Esophagus muscularis mucosa (tissue), 4 donors: ENCODE data around the gene FCSK. TPM values are rescaled to one million over a fixed set of nuclear protein-coding genes. Genes with fewer than 3 reads are reported as not detected.
A peak's percentile ranks its signal among the peaks of the same experiment; 100 is the strongest.

Source experiments
- DNase-seq: peaks from one replicate; pipeline ENCODE4 v3.0.0-alpha.2; 2017; ENCODE audit errors: extremely low spot score
- H3K27ac ChIP-seq, 4 donors: fragments of 200-600 bp; sonication (generic); replicated peaks in 1 of 4; 1 replicate in 3 of 4; 2 replicates in 1 of 4; pipeline ENCODE4 v1.5.1; 2016 to 2019; ENCODE audit warnings: mild to moderate bottlenecking in 1 of 4
- H3K27me3 ChIP-seq, 4 donors: fragments of 200-600 bp; sonication (generic); one replicate each; pipeline versions ENCODE4 v1.5.1 to v1.6.0; 2016 to 2019
- H3K36me3 ChIP-seq, 4 donors: fragments of 200-600 bp; sonication (generic); one replicate each; pipeline ENCODE4 v1.5.1; 2016 to 2019
- H3K4me1 ChIP-seq, 4 donors: fragments of 200-600 bp; sonication (generic); one replicate each; pipeline ENCODE4 v1.5.1; 2016 to 2019
- H3K4me3 ChIP-seq, 4 donors: fragments of 200-600 bp; sonication (generic); 1 replicate in 2 of 4; 2 replicates in 2 of 4; pipeline ENCODE4 v1.5.1; 2016 to 2019; ENCODE audit warnings: mild to moderate bottlenecking in 4 of 4, moderate library complexity in 1 of 4
- H3K9me3 ChIP-seq, 4 donors: fragments of 200-600 bp; sonication (generic); 1 replicate in 3 of 4; 2 replicates in 1 of 4; pipeline ENCODE4 v1.5.1; 2016 to 2019
- EP300 ChIP-seq: sonication (generic); formaldehyde crosslinking; IDR thresholded peaks from one replicate; pipeline ENCODE4 v1.6.1; 2017; ENCODE audit warnings: antibody characterized with exemption
- POLR2A ChIP-seq: fragments of 450-650 bp; IDR thresholded peaks from one replicate; pipeline ENCODE4 v1.6.1; 2017; ENCODE audit warnings: antibody characterized with exemption, moderate library complexity, mild to moderate bottlenecking, low read depth
- POLR2AphosphoS5 ChIP-seq, 2 donors: sonication (generic); formaldehyde crosslinking; IDR thresholded peaks; one replicate each; pipeline ENCODE4 v1.6.1; 2017; ENCODE audit warnings: antibody characterized with exemption in 2 of 2
- WGBS: methylation state at CpG from one replicate; pipeline ENCODE4 v1.1.5; 2018; 5-methylcytosine and 5-hydroxymethylcytosine counted together
- intact Hi-C: fragments of 100-400 bp; cut with DNase I; formaldehyde crosslinking; loops from one replicate; pipeline ENCODE4 v1.15.1; 2023
- total RNA-seq, 4 donors: library from RNA; depleted of rRNA; stranded (reverse); fragments of >200 nt; gene quantifications; one replicate each; pipeline versions ENCODE4 v1.1.0 to v1.2.1, GENCODE V29; 2016
- TF ChIP-seq, protein P1 (sequence below), 3 experiments: fragments of 200-600 bp in 2 of 3; fragments of 450-650 bp in 1 of 3; sonication (generic) in 2 of 3; IDR thresholded peaks; one replicate each; pipeline ENCODE4 v1.5.1; 2017 to 2019; ENCODE audit warnings: antibody characterized with exemption in 3 of 3, mild to moderate bottlenecking in 2 of 3, moderate library complexity in 1 of 3

Gene FCSK
- total RNA-seq, 4 donors from 2014 or later = 8.3 to 13.7 (median 12.3) TPM

DNA sequence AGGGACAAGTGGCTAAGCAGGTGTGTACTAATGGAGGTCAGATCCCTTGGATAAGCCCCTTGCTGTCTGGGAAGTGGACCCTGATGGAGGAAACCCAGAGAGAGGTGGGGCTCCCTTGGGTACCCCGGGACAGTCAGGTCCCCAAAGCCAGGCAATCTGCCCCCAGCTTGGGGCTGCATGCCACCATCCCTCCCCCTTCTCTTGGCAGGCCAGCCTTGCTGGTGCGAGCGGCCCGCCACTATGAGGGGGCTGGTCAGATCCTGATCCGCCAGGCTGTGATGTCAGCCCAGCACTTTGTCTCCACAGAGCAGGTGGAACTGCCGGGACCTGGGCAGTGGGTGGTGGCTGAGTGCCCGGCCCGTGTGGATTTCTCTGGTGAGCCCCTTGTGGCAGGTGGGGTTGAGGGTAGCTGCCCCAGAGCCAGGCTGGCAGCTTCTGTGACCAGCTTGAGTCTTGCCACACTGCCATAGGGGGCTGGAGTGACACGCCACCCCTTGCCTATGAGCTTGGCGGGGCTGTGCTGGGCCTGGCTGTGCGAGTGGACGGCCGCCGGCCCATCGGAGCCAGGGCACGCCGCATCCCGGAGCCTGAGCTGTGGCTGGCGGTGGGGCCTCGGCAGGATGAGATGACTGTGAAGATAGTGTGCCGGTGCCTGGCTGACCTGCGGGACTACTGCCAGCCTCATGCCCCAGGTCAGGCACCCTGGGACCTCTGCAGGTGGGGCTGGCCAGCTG lies 20.1 kb downstream of the FCSK start:
- Histone ChIP-seq H3K4me1 (peaks cover 14 to 26% (median 21%) of the 10 kb centered on the region in 4 donors), H3K4me3 (no peak overlapping the region), H3K9me3 (no peaks in the 10 kb centered on the region), H3K36me3 (peaks cover 19 to 89% (median 62%) of the 10 kb centered on the region in 4 donors), H3K27ac (no peak overlapping the region), H3K27me3 (no peaks in the 10 kb centered on the region)
- DNase-seq = no peak
- no peak for TF ChIP-seq EP300
- no peak for TF ChIP-seq POLR2AphosphoS5 (IDR thresholded peaks at IDR 0.05)
- TF ChIP-seq, protein P1, sequence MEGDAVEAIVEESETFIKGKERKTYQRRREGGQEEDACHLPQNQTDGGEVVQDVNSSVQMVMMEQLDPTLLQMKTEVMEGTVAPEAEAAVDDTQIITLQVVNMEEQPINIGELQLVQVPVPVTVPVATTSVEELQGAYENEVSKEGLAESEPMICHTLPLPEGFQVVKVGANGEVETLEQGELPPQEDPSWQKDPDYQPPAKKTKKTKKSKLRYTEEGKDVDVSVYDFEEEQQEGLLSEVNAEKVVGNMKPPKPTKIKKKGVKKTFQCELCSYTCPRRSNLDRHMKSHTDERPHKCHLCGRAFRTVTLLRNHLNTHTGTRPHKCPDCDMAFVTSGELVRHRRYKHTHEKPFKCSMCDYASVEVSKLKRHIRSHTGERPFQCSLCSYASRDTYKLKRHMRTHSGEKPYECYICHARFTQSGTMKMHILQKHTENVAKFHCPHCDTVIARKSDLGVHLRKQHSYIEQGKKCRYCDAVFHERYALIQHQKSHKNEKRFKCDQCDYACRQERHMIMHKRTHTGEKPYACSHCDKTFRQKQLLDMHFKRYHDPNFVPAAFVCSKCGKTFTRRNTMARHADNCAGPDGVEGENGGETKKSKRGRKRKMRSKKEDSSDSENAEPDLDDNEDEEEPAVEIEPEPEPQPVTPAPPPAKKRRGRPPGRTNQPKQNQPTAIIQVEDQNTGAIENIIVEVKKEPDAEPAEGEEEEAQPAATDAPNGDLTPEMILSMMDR (IDR thresholded peaks at IDR 0.05) = no peak
- no peak for TF ChIP-seq POLR2A
- WGBS = 90% methylated on average over 13 of the region's 22 CpGs
- intact Hi-C loops = no loop called here

- 79% methylated on average over 8 of the region's 24 CpGs for WGBS
- Histone ChIP-seq H3K4me3 (no peak overlapping the region), H3K4me1 (peaks cover 20 to 31% (median 23%) of the 10 kb centered on the region in 4 donors), H3K36me3 (peaks cover 24 to 91% (median 67%) of the 10 kb centered on the region in 4 donors), H3K9me3 (no peaks in the 10 kb centered on the region), H3K27me3 (no peaks in the 10 kb centered on the region), H3K27ac (no peak overlapping the region)
- intact Hi-C loops = no loop called here
- TF ChIP-seq, protein P1 (IDR thresholded peaks at IDR 0.05) = no peak
- TF ChIP-seq POLR2A (no peak), POLR2AphosphoS5 (IDR thresholded peaks at IDR 0.05) (no peak), EP300 (no peak)
- no peak for DNase-seq
Observed at GRCh38 chr16:70475054-70475871, 20.9 kb downstream of the FCSK start.

DNA sequence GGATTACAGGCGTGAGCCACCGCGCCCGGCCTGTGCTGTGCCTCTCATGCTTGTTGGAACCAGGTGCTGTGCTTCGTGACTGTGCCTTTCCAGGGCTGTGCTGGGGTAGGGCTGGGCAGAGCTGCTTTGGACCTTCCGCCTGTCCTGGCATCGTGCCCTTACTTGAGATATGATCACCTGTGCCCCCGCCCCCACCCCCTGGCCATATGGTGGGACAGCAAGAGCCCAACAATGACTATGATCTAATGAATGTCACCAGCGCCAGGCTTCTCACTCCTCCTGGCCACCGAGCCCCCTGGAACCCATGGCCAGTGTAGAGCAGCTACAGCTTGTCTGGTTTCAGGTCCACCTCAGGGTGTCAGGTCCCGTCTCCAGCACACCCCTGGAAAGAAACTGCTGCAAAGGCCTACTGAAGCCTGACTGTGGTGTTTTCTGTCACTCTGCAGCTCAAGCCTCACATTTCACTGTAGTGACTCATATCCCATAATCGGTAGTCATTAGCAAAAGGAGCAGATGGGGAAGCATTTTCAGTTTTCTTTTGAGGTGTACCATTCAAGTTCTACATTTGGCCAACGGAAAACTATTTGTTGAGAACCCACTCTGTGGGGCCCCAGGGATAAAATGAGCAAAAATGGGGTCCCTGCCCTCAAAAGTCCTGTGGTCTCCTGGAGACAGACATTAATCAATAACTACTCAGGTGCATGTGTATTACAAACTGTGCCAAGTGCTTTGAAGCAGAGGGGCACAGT lies 22.1 kb downstream of the FCSK start:
- TF ChIP-seq, protein P1 (IDR thresholded peaks at IDR 0.05) = no peak
- TF ChIP-seq POLR2AphosphoS5 (IDR thresholded peaks at IDR 0.05) (no peak), EP300 (no peak)
- H3K27ac ChIP-seq = peak overlapping the region; percentile 23 to 51 (median 30)

GRCh38 chr16:70478169-70478568 lies 23.8 kb downstream of the FCSK start:
- WGBS = 100% methylated on average over 2 of the region's 8 CpGs
- H3K36me3 ChIP-seq = peaks cover 24 to 88% (median 71%) of the 10 kb centered on the region in 4 donors
- intact Hi-C loops = no loop called here
- no peaks in the 10 kb centered on the region for H3K27me3 ChIP-seq
- no peaks in the 10 kb centered on the region for H3K9me3 ChIP-seq
- no peak overlapping the region for H3K4me3 ChIP-seq
- TF ChIP-seq, protein P1 (IDR thresholded peaks at IDR 0.05) = no peak
- TF ChIP-seq EP300 = no peak
- TF ChIP-seq POLR2AphosphoS5 (IDR thresholded peaks at IDR 0.05) = no peak
- no peak for TF ChIP-seq POLR2A
- peaks cover 20 to 31% (median 23%) of the 10 kb centered on the region in 4 donors for H3K4me1 ChIP-seq
- peak overlapping the region in 2 of 4 donors; percentile 6 to 30 for H3K27ac ChIP-seq
- no peak for DNase-seq

More for the DNA sequence above, 22.1 kb downstream of the FCSK start:
- no peak for DNase-seq
- Histone ChIP-seq H3K4me1 (peaks cover 20 to 31% (median 23%) of the 10 kb centered on the region in 4 donors), H3K9me3 (no peaks in the 10 kb centered on the region), H3K27me3 (no peaks in the 10 kb centered on the region), H3K36me3 (peaks cover 31 to 92% (median 74%) of the 10 kb centered on the region in 4 donors), H3K4me3 (no peak overlapping the region)
- intact Hi-C loops = no loop called here
- WGBS = 69% methylated on average over 8 of the region's 13 CpGs
